Body of pancreas (tissue), 4 donors: ENCODE measurements around the gene PPP1R7. TPM values are rescaled to one million over a fixed set of nuclear protein-coding genes. Genes with fewer than 3 reads are reported as not detected.

Source experiments
- ATAC-seq: fragments of 150-250 bp; one replicate; pipeline ENCODE4 v1.9.1; 2016
- DNase-seq, 4 donors: peaks; one replicate each; pipeline ENCODE4 v3.0.0-alpha.2; 2019
- H3K27ac ChIP-seq, 4 donors: fragments of 200-600 bp; sonication (generic); 1 replicate in 3 of 4; 2 replicates in 1 of 4; pipeline versions ENCODE4 v1.5.1 to v1.6.1; 2016 to 2019; ENCODE audit warnings: mild to moderate bottlenecking in 1 of 4, mixed read lengths in 1 of 4, moderate library complexity in 1 of 4
- H3K27me3 ChIP-seq, 2 donors: fragments of 200-600 bp; sonication (generic); one replicate each; pipeline ENCODE4 v1.6.0; 2016; ENCODE audit warnings: mild to moderate bottlenecking in 1 of 2
- H3K36me3 ChIP-seq, 2 donors: fragments of 200-600 bp; sonication (generic); replicated peaks in 1 of 2; 2 replicates each; pipeline ENCODE4 v1.5.1; 2016; ENCODE audit warnings: low read depth in 2 of 2; ENCODE audit not compliant: insufficient read depth in 1 of 2
- H3K4me1 ChIP-seq: fragments of 200-600 bp; sonication (generic); one replicate; pipeline ENCODE4 v1.6.0; 2016
- H3K4me3 ChIP-seq, 2 donors: fragments of 200-600 bp; sonication (generic); 1 replicate in 1 of 2; 2 replicates in 1 of 2; pipeline ENCODE4 v1.5.1; 2016 to 2019
- H3K9me3 ChIP-seq, 3 donors: fragments of 200-600 bp; sonication (generic); 1 replicate in 2 of 3; 2 replicates in 1 of 3; pipeline ENCODE4 v1.5.1; 2016
- CTCF ChIP-seq, 7 experiments: fragments of 450-650 bp in 4 of 7; fragments of 200-600 bp in 3 of 7; sonication (generic) in 3 of 7; IDR thresholded peaks; one replicate each; pipeline ENCODE4 v1.5.1; 2016 to 2019; ENCODE audit warnings: antibody characterized with exemption in 7 of 7
- POLR2A ChIP-seq, 3 donors: fragments of 450-650 bp; IDR thresholded peaks; one replicate each; pipeline ENCODE4 v1.6.1; 2016; ENCODE audit warnings: antibody characterized with exemption in 3 of 3, mild to moderate bottlenecking in 2 of 3
- WGBS, 2 donors: methylation state at CpG; one replicate each; pipeline ENCODE4 v1.1.5; 2017; 5-methylcytosine and 5-hydroxymethylcytosine counted together
- intact Hi-C: fragments of 100-400 bp; cut with DNase I; formaldehyde crosslinking; loops from one replicate; pipeline ENCODE4 v1.15.1; 2023
- total RNA-seq, 2 donors: library from RNA; depleted of rRNA; stranded (reverse); fragments of >200 nt; gene quantifications; one replicate each; pipeline ENCODE4 v1.1.0, GENCODE V29; 2016

Gene PPP1R7
- total RNA-seq, 2 donors from 2014 or later, result 27.0 to 99.4 TPM

- Histone ChIP-seq H3K4me3 (no peak overlapping the region), H3K27ac (no peak overlapping the region), H3K4me1 (no peaks in the 10 kb centered on the region), H3K9me3 (no peaks in the 10 kb centered on the region), H3K27me3 (no peaks in the 10 kb centered on the region), H3K36me3 (peaks cover 4 to 22% of the 10 kb centered on the region in 2 donors)
- no peak for ATAC-seq
- no peak for DNase-seq
- WGBS, 2 donors, result 93 to 95% methylated on average over 4 to 8 of the region's 8 CpGs
- no peak for TF ChIP-seq CTCF (IDR thresholded peaks at IDR 0.05)
- no peak for TF ChIP-seq POLR2A (IDR thresholded peaks at IDR 0.05)
- intact Hi-C loops, result no loop called here
These were observed 8.3 kb downstream of the PPP1R7 start for GRCh38 chr2:241158546-241158900.

- no peak overlapping the region for H3K27ac ChIP-seq
- no peaks in the 10 kb centered on the region for H3K27me3 ChIP-seq
- DNase-seq (no peak), ATAC-seq (no peak)
- peaks cover 4 to 26% of the 10 kb centered on the region in 2 donors for H3K36me3 ChIP-seq
- H3K9me3 ChIP-seq, result no peaks in the 10 kb centered on the region
- 91 to 98% methylated on average over 5 of the region's 5 CpGs for WGBS, 2 donors
- intact Hi-C loops, result no loop called here
- no peaks in the 10 kb centered on the region for H3K4me1 ChIP-seq
- no peak overlapping the region for H3K4me3 ChIP-seq
- TF ChIP-seq POLR2A (IDR thresholded peaks at IDR 0.05), result no peak
- no peak for TF ChIP-seq CTCF (IDR thresholded peaks at IDR 0.05)
These were observed 8.8 kb downstream of the PPP1R7 start for GRCh38 chr2:241159116-241159515.

GRCh38 chr2:241160318-241160717 lies 10.1 kb downstream of the PPP1R7 start:
- no peak for TF ChIP-seq CTCF (IDR thresholded peaks at IDR 0.05)
- TF ChIP-seq POLR2A (IDR thresholded peaks at IDR 0.05), result no peak
- ATAC-seq, result no peak
- H3K4me3 ChIP-seq, result no peak overlapping the region
- no peaks in the 10 kb centered on the region for H3K4me1 ChIP-seq
- no peak for DNase-seq
- 91 to 94% methylated on average over 7 of the region's 7 CpGs for WGBS, 2 donors
- no peaks in the 10 kb centered on the region for H3K27me3 ChIP-seq
- H3K27ac ChIP-seq, result no peak overlapping the region
- H3K9me3 ChIP-seq, result no peaks in the 10 kb centered on the region
- intact Hi-C loops, result no loop called here
- peaks cover 4 to 27% of the 10 kb centered on the region in 2 donors for H3K36me3 ChIP-seq

DNA sequence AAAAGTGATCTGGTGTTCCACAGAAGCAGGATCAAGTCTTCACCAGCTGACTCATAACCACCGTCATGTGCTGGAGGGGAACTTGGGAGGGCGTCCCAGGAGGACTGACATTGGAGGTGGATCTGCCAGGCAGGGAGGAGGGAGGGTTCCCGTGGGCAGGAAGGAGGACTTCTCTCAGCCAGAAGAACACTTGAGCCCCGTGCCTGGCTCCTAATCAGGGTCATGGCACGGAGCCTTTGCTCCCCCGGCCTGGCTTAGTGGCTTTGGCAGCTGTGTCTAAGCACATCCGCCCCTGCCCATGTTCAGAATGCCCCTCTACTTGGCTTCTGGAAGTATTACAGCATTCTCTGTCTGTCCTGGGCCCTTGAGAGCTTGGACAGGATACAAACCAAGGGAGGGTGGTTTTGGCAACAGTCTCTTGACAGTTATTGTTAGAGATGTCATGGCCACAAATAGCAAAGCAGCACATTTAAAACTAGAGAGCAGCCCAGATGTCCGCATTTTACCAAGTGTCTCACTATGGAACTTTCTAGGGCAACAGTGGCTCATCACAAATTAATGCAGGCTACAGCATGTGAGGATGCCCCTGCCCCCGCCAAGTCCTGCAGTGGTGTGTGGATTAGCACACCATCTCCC lies 11.5 kb downstream of the PPP1R7 start:
- TF ChIP-seq POLR2A (IDR thresholded peaks at IDR 0.05) (no peak), CTCF (IDR thresholded peaks at IDR 0.05) (no peak)
- no peaks in the 10 kb centered on the region for H3K9me3 ChIP-seq
- H3K36me3 ChIP-seq, result peaks cover 4 to 34% of the 10 kb centered on the region in 2 donors
- H3K4me1 ChIP-seq, result no peaks in the 10 kb centered on the region
- intact Hi-C loops, result no loop called here
- peak; percentile 75 for ATAC-seq
- WGBS, 2 donors, result 66 to 69% methylated on average over 8 to 9 of the region's 9 CpGs
- H3K4me3 ChIP-seq, result no peak overlapping the region
- H3K27ac ChIP-seq, result peak overlapping the region in 1 of 4 donors; percentile 13
- H3K27me3 ChIP-seq, result no peaks in the 10 kb centered on the region
- peak; percentile 30 to 48 (median 36) for DNase-seq

DNA sequence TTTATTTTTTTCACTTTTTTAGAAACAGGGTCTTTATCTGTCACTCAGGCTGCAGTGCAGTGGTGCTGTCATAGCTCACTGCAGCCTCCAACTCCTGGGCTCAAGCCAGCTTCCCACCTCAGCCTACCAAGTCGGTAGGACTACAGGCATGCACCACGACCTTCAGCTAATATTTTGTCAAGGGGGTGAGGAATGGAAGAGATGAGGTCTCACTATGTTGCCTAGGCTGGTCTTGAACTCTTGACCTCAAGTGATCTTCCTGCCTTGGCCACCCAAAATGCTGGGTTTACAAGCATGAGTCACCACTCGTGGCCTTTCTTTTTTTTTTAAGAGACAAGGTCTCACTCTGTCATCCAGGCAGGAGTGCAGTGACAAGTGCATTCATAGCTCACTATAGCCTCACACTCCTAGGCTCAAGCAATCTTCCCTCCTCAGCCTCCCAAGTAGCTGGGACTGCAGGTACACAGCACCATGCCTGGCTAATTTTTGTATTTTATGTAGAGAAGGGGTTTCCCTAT lies 13.4 kb downstream of the PPP1R7 start:
- H3K36me3 ChIP-seq, result peaks cover 2 to 34% of the 10 kb centered on the region in 2 donors
- no peaks in the 10 kb centered on the region for H3K27me3 ChIP-seq
- no peak for ATAC-seq
- intact Hi-C loops, result no loop called here
- DNase-seq, result no peak
- 66 to 81% methylated on average over 3 of the region's 3 CpGs for WGBS, 2 donors
- H3K4me3 ChIP-seq, result no peak overlapping the region
- H3K9me3 ChIP-seq, result no peaks in the 10 kb centered on the region
- H3K4me1 ChIP-seq, result no peaks in the 10 kb centered on the region
- H3K27ac ChIP-seq, result no peak overlapping the region
- no peak for TF ChIP-seq POLR2A (IDR thresholded peaks at IDR 0.05)
- TF ChIP-seq CTCF (IDR thresholded peaks at IDR 0.05), result no peak
